HS-27A (cell line): ENCODE data around the gene BRD4.
"Not testable (repeated sequence)": the region's sequence is repeated elsewhere in the genome, so short reads cannot be mapped to it uniquely, and the experiment has no call there.

Experiments
- DNase-seq: peaks from one replicate; pipeline ENCODE4 v3.0.0-alpha.2; 2012; ENCODE audit warnings: low read depth, missing footprints

BRD4 gene

DNA sequence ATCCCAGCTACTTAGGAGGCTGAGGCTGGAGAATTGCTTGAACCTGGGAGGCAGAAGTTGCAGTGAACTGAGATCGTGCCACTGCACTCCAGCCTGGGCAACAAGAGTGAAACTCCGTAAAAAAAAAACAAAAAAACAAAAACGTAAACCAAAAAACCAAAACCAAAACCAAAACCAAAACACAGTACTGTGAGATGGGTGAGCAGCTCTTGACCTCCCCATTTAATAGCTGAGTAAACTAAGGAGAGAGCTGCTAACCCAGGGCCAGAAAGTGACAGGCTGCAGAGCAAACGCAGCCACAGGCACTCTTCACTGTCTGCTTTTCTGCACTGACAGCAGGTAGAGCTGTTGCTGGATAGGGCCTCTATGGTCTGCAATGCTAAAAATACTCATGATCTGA is 27.7 kb upstream of the BRD4 start:
- DNase-seq: not testable (repeated sequence)

- DNase-seq: no peak
Measured at GRCh38 chr19:15358918-15359317, 26.6 kb upstream of the BRD4 start.

- no peak for DNase-seq
Measured at GRCh38 chr19:15357906-15358305, 25.6 kb upstream of the BRD4 start.

DNA sequence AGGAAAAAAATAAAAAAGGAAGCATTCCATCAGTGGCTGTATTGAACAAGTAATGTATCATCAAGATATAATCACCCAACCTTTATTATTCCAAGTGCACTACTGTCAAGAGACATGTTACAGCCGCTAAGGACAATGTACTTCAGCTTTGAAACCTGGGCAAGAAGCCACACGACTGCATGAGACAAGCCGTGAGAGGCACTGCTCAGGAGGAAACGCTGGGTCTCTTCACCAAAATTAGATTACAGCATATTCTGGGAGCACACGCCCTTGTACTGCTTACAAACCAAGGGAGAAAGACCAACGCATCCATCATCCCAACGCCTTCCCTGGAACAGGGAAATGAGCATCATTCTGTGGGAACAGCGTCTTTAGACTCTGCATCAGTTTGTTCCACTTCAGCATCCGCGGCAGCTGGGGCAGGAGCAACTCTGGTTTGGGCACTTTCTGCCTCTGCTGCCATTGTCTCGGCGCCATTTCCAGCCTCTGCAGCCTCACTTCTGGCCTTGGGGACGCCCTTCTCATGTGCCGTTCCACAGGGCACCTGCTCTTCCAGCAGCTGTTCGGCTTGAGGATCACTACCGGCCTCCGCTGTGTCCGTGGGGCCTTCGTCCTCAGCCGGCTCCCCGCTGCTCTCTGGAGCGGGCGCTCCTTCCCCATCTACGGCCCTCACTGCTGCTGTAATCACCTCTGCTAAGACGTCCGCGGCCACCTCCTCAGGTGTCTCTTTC is 22.4 kb upstream of the BRD4 start:
- no peak for DNase-seq

DNA sequence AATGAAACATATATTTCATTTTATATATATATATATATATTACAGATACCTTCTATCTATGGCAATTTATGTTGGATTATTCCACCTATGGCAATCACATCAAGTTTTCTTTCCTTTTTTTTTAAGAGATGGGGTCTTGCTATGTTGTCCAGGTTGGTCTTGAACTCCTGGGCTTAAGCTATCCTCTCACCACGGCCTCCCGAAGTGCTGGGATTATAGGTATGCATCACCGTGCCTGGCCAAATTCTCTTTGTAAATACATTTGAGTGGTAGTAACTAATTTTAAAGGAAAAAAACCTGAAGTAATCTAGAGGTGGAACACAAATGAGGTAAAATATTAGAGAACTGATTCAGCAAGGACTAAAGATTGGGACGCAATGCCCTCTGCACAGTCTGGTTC is 21.6 kb upstream of the BRD4 start:
- no peak for DNase-seq

DNA sequence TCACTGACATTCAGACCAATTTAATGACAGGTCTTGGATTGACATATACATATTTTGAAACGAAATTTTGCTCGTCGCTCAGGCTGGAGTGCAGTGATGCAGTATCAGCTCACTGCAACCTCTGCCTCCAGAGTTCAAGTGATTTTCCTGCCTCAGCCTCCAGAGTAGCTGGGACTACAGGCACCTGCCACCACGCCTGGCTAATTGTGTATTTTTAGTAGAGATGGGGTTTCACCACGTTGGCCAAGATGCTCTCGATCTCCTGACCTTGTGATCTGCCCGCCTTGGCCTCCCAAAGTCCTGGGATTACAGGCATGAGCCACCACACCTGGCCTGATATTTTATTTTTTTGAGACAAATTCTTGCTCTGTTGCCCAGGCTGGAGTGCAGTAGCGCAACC is 20.2 kb upstream of the BRD4 start:
- not testable (repeated sequence) for DNase-seq

GRCh38 chr19:15341328-15341727 is 9.0 kb upstream of the BRD4 start:
- DNase-seq: not testable (repeated sequence)

GRCh38 chr19:15340086-15340485 is 7.7 kb upstream of the BRD4 start:
- no peak for DNase-seq

DNA sequence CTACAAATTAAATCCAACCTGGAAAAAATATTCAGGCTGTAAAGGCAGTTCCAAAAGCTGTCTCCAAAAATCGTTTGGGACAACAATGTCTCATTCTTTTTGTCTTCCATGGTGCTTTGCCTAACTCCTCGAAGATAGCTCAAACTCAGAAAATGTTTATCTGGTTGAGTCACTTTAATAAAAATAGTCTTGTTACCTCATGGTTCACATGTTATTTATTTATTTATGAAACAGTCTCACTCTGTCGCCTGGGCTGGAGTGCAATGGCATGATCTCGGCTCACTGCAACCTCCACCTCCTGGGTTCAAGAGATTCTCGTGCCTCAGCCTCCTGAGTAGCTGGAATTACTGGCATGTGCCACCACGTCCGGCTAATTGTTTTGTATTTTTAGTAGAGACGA is 4.9 kb upstream of the BRD4 start:
- DNase-seq: no peak

DNA sequence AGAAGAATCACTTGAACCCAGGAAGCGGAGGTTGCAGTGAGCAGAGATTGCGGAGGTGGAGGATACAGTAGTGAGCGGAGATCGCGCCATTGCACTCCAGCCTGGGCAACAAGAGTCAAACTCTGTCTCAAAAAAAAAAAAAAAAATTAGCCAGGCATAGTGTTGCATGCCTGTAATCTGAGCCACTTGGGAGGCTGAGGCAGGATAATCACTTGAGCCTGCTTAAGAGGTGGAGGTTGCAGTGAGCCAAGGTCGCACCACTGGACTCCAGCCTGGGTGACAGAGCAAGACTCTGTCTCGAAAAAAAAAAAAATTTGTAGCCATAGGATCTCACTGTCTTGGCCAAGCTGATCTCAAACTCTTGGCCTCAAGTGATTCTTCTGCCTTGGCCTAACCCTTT is 3.7 kb upstream of the BRD4 start:
- DNase-seq: not testable (repeated sequence)

DNA sequence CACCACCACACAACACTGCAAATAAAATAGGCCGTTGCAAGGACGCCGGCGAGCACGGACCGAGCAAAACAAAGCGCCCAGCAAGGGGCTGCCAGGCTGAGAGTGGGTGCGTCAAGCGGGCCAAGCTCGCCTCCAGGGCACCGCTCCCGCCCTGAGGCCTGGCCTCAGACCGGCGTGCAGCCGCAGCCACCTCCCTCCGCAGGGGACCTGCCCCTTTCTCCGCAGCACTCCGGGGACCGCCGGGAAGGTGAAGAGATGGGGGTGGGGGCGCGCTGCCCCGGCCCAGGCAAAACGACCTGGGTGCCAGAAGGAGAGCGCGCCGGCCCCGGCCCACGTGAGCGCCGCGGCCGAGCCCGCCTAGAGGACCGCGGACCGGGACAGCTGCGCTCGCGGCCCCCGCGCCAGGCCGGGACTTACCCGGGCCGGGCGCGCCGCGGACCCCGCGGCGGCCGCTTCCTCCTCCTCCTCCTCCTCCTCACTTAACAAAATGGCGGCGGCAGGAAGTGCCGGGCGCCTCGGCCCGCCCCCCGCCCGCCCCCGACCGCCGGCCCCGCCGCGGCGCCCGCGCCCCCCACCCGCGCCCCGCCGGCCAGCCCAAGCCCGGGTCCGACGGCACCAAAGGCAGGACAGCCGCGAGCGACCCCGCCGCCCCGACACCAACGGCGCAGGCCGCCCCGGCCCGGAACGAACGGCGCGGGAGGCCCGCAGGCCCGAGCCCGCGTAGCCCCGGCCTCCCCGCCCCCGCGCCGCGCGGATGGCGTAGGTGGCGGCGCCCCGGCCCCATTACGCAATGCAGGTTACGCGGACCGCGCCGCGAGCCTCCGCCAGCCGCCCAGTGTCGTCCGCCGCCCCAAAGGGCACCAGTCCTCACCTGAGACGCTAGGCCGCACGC is 674 bp downstream of the BRD4 start:
- no peak for DNase-seq

- no peak for DNase-seq
Measured at GRCh38 chr19:15330801-15331418, 1.4 kb downstream of the BRD4 start.

GRCh38 chr19:15328312-15328711 is 4.0 kb downstream of the BRD4 start:
- no peak for DNase-seq

- no peak for DNase-seq
Measured at GRCh38 chr19:15324791-15325519, 7.4 kb downstream of the BRD4 start.

GRCh38 chr19:15323496-15324235 is 8.7 kb downstream of the BRD4 start:
- no peak for DNase-seq

DNA sequence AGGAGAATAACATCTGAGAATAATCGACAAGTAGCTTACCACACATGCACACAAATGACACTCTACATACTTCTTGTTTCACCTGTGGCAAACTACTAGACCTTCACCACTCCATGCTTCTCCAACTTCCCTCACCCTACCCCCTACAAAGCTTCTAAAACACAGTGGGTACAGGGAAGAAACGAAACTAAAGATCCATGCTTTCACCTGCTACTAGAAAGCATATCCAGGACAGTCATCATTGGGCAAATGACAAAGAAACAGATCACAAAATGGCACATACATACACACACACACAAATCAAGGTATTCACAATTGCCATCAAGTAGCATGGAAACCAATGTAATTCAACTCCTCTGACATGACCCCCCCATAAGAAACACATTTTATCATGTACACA is 10.6 kb downstream of the BRD4 start:
- no peak for DNase-seq

DNA sequence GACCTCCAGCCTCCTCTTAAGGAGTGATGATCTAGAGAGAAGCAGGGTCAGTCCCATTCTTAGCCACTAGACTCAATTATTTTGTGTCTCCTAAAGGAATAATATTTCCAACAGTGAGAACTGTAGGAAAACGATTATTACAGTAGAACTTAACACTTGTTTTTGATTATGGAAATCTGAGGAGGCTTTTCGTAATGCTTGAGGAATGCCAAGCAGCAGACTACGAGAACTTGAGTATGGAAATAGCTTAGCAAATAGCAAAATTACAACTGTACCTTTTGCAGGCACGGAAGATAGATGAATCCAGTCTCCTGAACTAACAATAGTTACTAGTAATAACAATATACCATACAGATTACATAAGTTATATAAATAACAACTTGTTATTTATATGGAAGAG is 12.2 kb downstream of the BRD4 start:
- no peak for DNase-seq

- DNase-seq: no peak
Measured at GRCh38 chr19:15318241-15318691, 14.1 kb downstream of the BRD4 start.

DNA sequence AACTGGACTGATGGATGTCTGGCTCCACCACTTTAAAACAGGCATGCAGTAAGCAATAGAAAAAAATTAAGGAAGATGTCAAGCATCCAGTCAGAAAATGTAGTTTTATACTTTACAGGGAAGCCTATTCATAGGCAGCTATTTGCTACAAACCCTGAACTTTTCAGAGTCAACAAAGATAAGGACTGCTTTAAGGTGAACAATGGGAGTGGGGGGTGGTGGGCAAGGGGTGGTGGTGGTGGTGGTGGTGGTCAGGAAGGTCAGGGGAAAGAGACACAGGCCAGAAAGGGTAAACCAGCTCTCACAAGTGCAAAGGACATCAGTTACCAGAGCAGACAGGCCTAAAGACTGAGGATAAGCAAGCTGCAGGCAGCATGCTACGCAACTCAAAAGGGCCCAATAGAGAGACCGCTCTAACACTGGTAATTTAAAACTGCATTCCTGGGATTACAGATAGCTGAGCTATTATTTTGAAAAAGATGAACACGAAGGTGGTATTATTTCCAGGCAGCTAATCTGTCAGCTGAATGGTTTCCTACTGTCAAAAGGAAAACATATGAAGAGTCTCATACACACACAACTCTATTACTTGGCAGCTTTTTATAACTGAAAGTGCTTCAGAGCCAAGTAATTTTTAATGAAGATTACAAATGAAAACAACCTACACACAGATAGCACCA is 14.8 kb downstream of the BRD4 start:
- no peak for DNase-seq

DNA sequence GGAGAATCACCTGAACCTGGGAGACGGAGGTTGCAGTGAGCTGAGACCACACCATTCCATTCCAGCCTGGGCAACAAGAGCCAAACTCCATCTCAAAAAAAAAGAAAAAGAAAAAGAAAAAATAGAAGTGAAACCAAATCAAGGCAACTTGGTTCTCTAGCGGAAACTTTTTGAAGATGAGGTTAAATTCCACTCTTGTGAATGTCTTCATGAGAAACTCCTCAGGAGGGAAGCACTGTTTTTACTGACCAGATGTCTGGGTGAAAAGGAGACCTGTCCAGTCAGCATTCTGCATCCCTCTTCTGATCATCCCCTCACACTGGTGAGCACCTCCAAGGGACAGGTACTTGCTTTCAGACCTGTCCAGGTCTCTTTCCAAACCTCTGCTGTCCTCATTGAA is 15.8 kb downstream of the BRD4 start:
- DNase-seq: no peak

DNA sequence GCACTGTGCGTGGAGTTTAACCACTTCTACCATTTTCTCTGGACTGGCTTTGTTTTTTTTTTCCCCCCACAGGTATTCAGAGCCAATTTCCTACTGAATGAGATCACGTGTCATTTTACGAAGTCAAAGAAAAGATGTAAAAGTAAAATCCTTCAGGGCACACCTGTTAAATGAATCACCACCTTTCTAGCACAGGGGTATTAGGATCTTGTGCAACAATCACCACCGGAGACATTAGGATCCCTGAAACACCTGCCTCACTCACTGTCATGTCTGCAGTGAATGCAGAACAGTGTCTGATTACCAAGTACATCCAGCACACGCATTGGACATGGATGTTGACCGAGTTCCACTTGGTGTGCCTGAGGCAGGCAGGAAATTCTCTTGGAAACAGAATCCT is 17.2 kb downstream of the BRD4 start:
- no peak for DNase-seq
